Testis (tissue), 3 donors: Measurements from ENCODE around the gene IRF5. TPM values are rescaled to one million over a fixed set of nuclear protein-coding genes. Genes with fewer than 3 reads are reported as not detected.

Experiments
- DNase-seq: peaks from one replicate; pipeline ENCODE4 v3.0.0-alpha.2; 2019
- H3K27ac ChIP-seq, 2 donors: fragments of 200-600 bp; sonication (generic); one replicate each; pipeline ENCODE4 v1.5.1; 2019
- H3K27me3 ChIP-seq: fragments of 200-600 bp; sonication (generic); one replicate; pipeline ENCODE4 v1.5.1; 2019
- H3K36me3 ChIP-seq: fragments of 200-600 bp; sonication (generic); one replicate; pipeline ENCODE4 v1.5.1; 2017; ENCODE audit warnings: low read depth; ENCODE audit errors: missing control alignments
- H3K4me1 ChIP-seq: fragments of 200-600 bp; sonication (generic); one replicate; pipeline ENCODE4 v1.5.1; 2019
- H3K4me3 ChIP-seq, 2 donors: fragments of 200-600 bp; sonication (generic); one replicate each; pipeline ENCODE4 v1.5.1; 2017 to 2019
- H3K9me3 ChIP-seq: fragments of 200-600 bp; sonication (generic); one replicate; pipeline ENCODE4 v1.5.1; 2017
- POLR2A ChIP-seq: fragments of 450-650 bp; IDR thresholded peaks from one replicate; pipeline ENCODE4 v1.6.1; 2017; ENCODE audit warnings: antibody characterized with exemption, mild to moderate bottlenecking, moderate library complexity
- WGBS, 2 donors: methylation state at CpG; one replicate each; pipeline ENCODE4 v1.1.5; 2018; 5-methylcytosine and 5-hydroxymethylcytosine counted together
- intact Hi-C: fragments of 100-400 bp; cut with DNase I; formaldehyde crosslinking; loops from one replicate; pipeline ENCODE4 v1.15.1; 2023; ENCODE audit warnings: low total_unique reads
- polyA plus RNA-seq: library from polyadenylated mRNA; stranded (reverse); fragments of 350-450 nt; fragmentation: Illumina TruSeq; extraction: RNeasy Lipid Tissue Mini Kit (QIAGEN cat#74804); gene quantifications from one replicate; pipeline ENCODE4 v1.2.3, GENCODE V29; 2014; ENCODE audit warnings: low read depth, low replicate concordance; ENCODE audit not compliant: insufficient read depth
- total RNA-seq, 2 donors: library from RNA; depleted of rRNA; stranded (reverse); fragments of >200 nt; gene quantifications; one replicate each; pipeline ENCODE4 v1.2.3, GENCODE V29; 2016
- TF ChIP-seq, protein P1 (sequence below), 3 experiments: fragments of 450-650 bp in 2 of 3; fragments of 200-600 bp in 1 of 3; sonication (generic) in 1 of 3; IDR thresholded peaks; one replicate each; pipeline ENCODE4 v1.5.1; 2016 to 2019; ENCODE audit warnings: antibody characterized with exemption in 3 of 3, mild to moderate bottlenecking in 2 of 3, moderate library complexity in 1 of 3

IRF5 gene
- total and polyA plus RNA-seq, 3 donors from 2014 or later = 2.9 to 5.6 (median 4.6) TPM

GRCh38 chr7:128890306-128891109 lies 47.2 kb upstream of the IRF5 start:
- H3K4me1 ChIP-seq = no peaks in the 10 kb centered on the region
- H3K27me3 ChIP-seq = no peaks in the 10 kb centered on the region
- H3K36me3 ChIP-seq = no peaks in the 10 kb centered on the region
- WGBS, 2 donors = 19 to 29% methylated on average over 22 to 31 of the region's 67 CpGs
- peak overlapping the region; percentile 39 to 41 for H3K4me3 ChIP-seq
- no peaks in the 10 kb centered on the region for H3K9me3 ChIP-seq
- no peak overlapping the region for H3K27ac ChIP-seq
- no peak for DNase-seq
- TF ChIP-seq POLR2A = no peak
- TF ChIP-seq, protein P1, sequence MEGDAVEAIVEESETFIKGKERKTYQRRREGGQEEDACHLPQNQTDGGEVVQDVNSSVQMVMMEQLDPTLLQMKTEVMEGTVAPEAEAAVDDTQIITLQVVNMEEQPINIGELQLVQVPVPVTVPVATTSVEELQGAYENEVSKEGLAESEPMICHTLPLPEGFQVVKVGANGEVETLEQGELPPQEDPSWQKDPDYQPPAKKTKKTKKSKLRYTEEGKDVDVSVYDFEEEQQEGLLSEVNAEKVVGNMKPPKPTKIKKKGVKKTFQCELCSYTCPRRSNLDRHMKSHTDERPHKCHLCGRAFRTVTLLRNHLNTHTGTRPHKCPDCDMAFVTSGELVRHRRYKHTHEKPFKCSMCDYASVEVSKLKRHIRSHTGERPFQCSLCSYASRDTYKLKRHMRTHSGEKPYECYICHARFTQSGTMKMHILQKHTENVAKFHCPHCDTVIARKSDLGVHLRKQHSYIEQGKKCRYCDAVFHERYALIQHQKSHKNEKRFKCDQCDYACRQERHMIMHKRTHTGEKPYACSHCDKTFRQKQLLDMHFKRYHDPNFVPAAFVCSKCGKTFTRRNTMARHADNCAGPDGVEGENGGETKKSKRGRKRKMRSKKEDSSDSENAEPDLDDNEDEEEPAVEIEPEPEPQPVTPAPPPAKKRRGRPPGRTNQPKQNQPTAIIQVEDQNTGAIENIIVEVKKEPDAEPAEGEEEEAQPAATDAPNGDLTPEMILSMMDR (IDR thresholded peaks at IDR 0.05) = no peak
- intact Hi-C loops = no loop called here

GRCh38 chr7:128891110-128891941 lies 46.4 kb upstream of the IRF5 start:
- intact Hi-C loops = no loop called here
- no peak for DNase-seq
- H3K4me1 ChIP-seq = no peaks in the 10 kb centered on the region
- H3K9me3 ChIP-seq = no peaks in the 10 kb centered on the region
- no peaks in the 10 kb centered on the region for H3K27me3 ChIP-seq
- no peak overlapping the region for H3K27ac ChIP-seq
- H3K4me3 ChIP-seq = peak overlapping the region; percentile 39 to 41
- TF ChIP-seq, protein P1 (IDR thresholded peaks at IDR 0.05) = no peak
- no peak for TF ChIP-seq POLR2A
- WGBS, 2 donors = 50 to 51% methylated on average over 20 to 24 of the region's 41 CpGs
- H3K36me3 ChIP-seq = no peaks in the 10 kb centered on the region

DNA sequence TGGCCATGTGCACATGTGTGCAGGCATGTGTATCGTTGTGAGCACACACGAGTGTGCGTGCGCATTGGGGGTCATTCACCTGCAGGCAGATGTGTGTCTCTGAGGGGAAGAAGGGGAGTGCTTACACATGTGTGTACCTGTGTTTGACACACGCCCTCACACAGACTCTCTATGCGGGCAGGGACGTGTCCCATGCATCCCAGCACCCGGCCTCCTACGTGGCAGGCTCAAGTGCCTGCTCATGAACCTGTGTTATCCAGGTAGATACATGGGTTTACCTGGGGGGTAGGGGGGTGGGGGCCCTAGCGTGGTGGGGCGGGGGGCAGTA lies 45.8 kb upstream of the IRF5 start:
- no peaks in the 10 kb centered on the region for H3K9me3 ChIP-seq
- intact Hi-C loops = no loop called here

GRCh38 chr7:128892521-128893250 lies 45.0 kb upstream of the IRF5 start:
- intact Hi-C loops = no loop called here
- Histone ChIP-seq H3K36me3 (no peaks in the 10 kb centered on the region), H3K4me3 (no peak overlapping the region), H3K9me3 (no peaks in the 10 kb centered on the region), H3K27me3 (no peaks in the 10 kb centered on the region), H3K4me1 (no peaks in the 10 kb centered on the region), H3K27ac (no peak overlapping the region)
- WGBS, 2 donors = 91 to 93% methylated on average over 7 to 13 of the region's 13 CpGs
- TF ChIP-seq POLR2A = no peak
- TF ChIP-seq, protein P1 (IDR thresholded peaks at IDR 0.05) = no peak
- no peak for DNase-seq

More for the DNA sequence above, 45.8 kb upstream of the IRF5 start:
- Histone ChIP-seq H3K36me3 (no peaks in the 10 kb centered on the region), H3K27ac (no peak overlapping the region), H3K4me3 (no peak overlapping the region), H3K27me3 (no peaks in the 10 kb centered on the region), H3K4me1 (no peaks in the 10 kb centered on the region)
- no peak for TF ChIP-seq POLR2A
- TF ChIP-seq, protein P1 (IDR thresholded peaks at IDR 0.05) = no peak
- no peak for DNase-seq
- WGBS, 2 donors = 75 to 89% methylated on average over 10 to 11 of the region's 11 CpGs
